HepG2 (cell line): Measurements from ENCODE around the gene ZSWIM5. TPM values are rescaled to one million over a fixed set of nuclear protein-coding genes. Genes with fewer than 3 reads are reported as not detected.

ENCODE experiments used
- ARNT ChIP-seq: fragments of 450-650 bp; IDR thresholded peaks from 2 replicates; pipeline ENCODE4 v1.6.1; 2017
- CCAR2 ChIP-seq: fragments of 200-400 bp; formaldehyde crosslinking; optimal IDR thresholded peaks from 2 replicates; pipeline ENCODE3; 2018; ENCODE audit warnings: low read depth, mild to moderate bottlenecking, low read length, moderate library complexity
- CREB1 ChIP-seq, 2 experiments: fragments of 450-650 bp in 1 of 2; IDR thresholded peaks; 2 replicates each; pipeline ENCODE4 v1.6.1; 2016 to 2017; ENCODE audit warnings: control low read depth in 1 of 2, mild to moderate bottlenecking in 1 of 2, missing compliant biosample characterization in 1 of 2, missing genetic modification characterization in 1 of 2
- EP300 ChIP-seq, 3 experiments: sonication (generic) in 1 of 3; formaldehyde crosslinking in 1 of 3; IDR thresholded peaks; 2 replicates each; pipeline versions ENCODE4 v1.5.1 to v1.6.1; 2011 to 2020; ENCODE audit warnings: low read depth in 2 of 3, low read length in 2 of 3, borderline replicate concordance in 1 of 3, improper control_type of control experiment in 1 of 3, mild to moderate bottlenecking in 1 of 3, missing genetic modification reagents in 1 of 3, moderate library complexity in 1 of 3
- MBNL3 ChIP-seq: fragments of 250-450 bp; sonication (Bioruptor Pico); conservative IDR thresholded peaks from 2 replicates; pipeline ENCODE4 v1.8.0; 2022; ENCODE audit warnings: mild to moderate bottlenecking, inconsistent platforms
- SRF ChIP-seq: IDR thresholded peaks from 2 replicates; pipeline ENCODE4 v1.6.1; 2011; ENCODE audit warnings: mild to moderate bottlenecking, low read depth, low read length, moderate library complexity
- TCF12 ChIP-seq, 2 experiments: fragments of 450-650 bp in 1 of 2; sonication (generic) in 1 of 2; formaldehyde crosslinking in 1 of 2; IDR thresholded peaks; 2 replicates each; pipeline versions ENCODE4 v1.6.1 to v1.8.0; 2017 to 2022; ENCODE audit warnings: antibody characterized with exemption in 1 of 2, mild to moderate bottlenecking in 1 of 2, missing genetic modification reagents in 1 of 2, moderate library complexity in 1 of 2
- THAP11 ChIP-seq: IDR thresholded peaks from 2 replicates; pipeline ENCODE4 v1.6.1; 2016; ENCODE audit warnings: missing biosample characterization, missing genetic modification reagents
- TRIM24 ChIP-seq: sonication (generic); formaldehyde crosslinking; IDR thresholded peaks from 2 replicates; pipeline ENCODE4 v1.8.0; 2022; ENCODE audit warnings: mild to moderate bottlenecking, missing genetic modification reagents
- polyA plus RNA-seq, 8 experiments: library from polyadenylated mRNA; depleted of rRNA in 3 of 8; stranded (reverse) in 7 of 8; unstranded in 1 of 8; fragments of >200 nt; fragmentation: Illumina TruSeq in 4 of 8; extraction: Trizol in 4 of 8; gene quantifications; 2 replicates each; pipeline versions ENCODE4 v1.2.1 to v1.2.3, GENCODE V29; 2011 to 2016; ENCODE audit warnings: low read depth in 4 of 8, missing spikeins in 1 of 8, mixed read lengths in 1 of 8; ENCODE audit not compliant: insufficient read depth in 1 of 8
- total RNA-seq, 5 experiments: library from RNA; depleted of rRNA; stranded (reverse); fragments of >200 nt; fragmentation: Illumina TruSeq; extraction: Trizol; gene quantifications; 2 replicates each; pipeline ENCODE4 v1.2.3, GENCODE V29; 2016; ENCODE audit warnings: low read depth in 1 of 5
- TF ChIP-seq, protein P1 (sequence below): IDR thresholded peaks from 2 replicates; pipeline ENCODE4 v1.6.1; 2016

ZSWIM5 gene
- total and polyA plus RNA-seq, 2 of the 13 experiments (the other 11 are each of a cell fraction or from before 2014, with no cell fraction given): 11.0 to 20.6 TPM

DNA sequence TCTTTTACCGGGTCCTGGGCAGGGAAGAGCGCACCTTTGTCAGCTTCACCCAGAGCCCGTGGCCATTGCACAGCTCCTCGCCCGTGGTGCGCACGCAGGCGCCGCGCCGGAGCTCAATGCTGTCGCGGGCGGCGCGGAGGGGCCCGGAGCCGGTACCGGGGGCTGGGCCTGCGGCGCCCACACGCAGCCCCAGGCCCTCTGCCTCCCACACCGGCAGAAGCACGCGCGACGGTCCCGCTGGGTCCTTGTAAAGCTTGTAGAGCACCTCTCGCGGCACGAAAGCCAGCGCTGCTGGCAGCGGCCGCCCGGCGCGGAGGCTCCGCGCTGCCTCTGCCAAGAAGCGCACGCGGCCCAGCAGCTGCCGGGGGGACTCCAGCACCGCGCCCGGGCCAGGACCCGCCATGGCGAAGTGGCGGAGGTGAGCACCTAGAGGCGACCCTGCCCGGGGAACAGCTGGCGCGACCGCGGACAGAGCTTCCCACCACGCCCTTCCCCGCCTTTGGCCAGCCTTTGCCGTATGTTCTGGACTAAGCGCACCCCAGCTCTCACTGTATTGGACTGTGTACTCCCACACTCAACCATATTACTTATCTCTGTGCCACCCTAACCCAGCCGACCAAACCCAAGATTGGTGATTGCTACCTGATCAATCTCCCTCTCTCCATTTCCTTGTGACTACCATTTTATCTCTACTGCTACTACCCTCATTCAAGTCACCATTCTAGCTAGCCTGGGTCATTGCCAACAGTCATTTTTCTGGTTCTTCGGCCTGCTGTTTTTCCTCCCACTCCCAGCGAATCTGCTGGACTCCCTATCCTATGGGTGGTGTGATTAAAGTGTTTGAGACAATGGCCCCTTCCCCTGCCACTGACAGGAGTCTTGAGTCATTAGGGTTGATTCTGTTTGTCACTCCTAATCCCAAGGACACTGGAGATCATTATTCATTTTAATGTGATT lies 195.3 kb downstream of the ZSWIM5 start, which contains the start of gene HECTD3 (continued):
- TF ChIP-seq, protein P1, sequence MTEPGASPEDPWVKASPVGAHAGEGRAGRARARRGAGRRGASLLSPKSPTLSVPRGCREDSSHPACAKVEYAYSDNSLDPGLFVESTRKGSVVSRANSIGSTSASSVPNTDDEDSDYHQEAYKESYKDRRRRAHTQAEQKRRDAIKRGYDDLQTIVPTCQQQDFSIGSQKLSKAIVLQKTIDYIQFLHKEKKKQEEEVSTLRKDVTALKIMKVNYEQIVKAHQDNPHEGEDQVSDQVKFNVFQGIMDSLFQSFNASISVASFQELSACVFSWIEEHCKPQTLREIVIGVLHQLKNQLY (CRISPR knock-in tag): no peak
- no peak for TF ChIP-seq EP300 (IDR thresholded peaks at IDR 0.05; ENCODE audit: low read depth in 2 of 2, low read length in 2 of 2)
- no peak for TF ChIP-seq EP300 (CRISPR knock-in tag; IDR thresholded peaks at IDR 0.05; ENCODE audit: borderline replicate concordance)
- no peak for TF ChIP-seq CCAR2
- TF ChIP-seq THAP11 (CRISPR knock-in tag): peak; percentile 67
- TF ChIP-seq TCF12 (IDR thresholded peaks at IDR 0.05): no peak
- TF ChIP-seq TCF12 (CRISPR knock-in tag; IDR thresholded peaks at IDR 0.05): peak; percentile 81; the same call in 1 of the 2 replicates
- no peak for TF ChIP-seq CREB1 (IDR thresholded peaks at IDR 0.05)
- TF ChIP-seq CREB1 (CRISPR knock-in tag; IDR thresholded peaks at IDR 0.05): no peak; the same call in 1 of the 2 replicates
- TF ChIP-seq SRF: peak; percentile 36; the same call in 1 of the 2 replicates
- TF ChIP-seq TRIM24 (CRISPR knock-in tag): no peak
- no peak for TF ChIP-seq ARNT
- no peak for TF ChIP-seq MBNL3
